ENCODE measurements around the gene NAT9. TPM values are rescaled to one million over a fixed set of nuclear protein-coding genes. Genes with fewer than 3 reads are reported as not detected.

The NAT9 gene
- total and polyA plus RNA-seq, 4 donors, result 12.1 to 59.9 (median 45.4) TPM

GRCh38 chr17:74757502-74757901 lies 18.6 kb downstream of the NAT9 start:
- ATAC-seq (ENCODE audit: low FRiP score), result no peak

GRCh38 chr17:74756891-74757290 lies 19.3 kb downstream of the NAT9 start:
- Histone ChIP-seq H3K4me3 (ENCODE audit: low read length in 2 of 2) (no peak overlapping the region), H3K27me3 (ENCODE audit: control insufficient read depth in 1 of 2, insufficient read depth in 2 of 2, low read length in 1 of 2) (no peaks in the 10 kb centered on the region), H3K9me3 (ENCODE audit: control insufficient read depth, low read length) (no peaks in the 10 kb centered on the region), H3K4me1 (ENCODE audit: control insufficient read depth in 1 of 2, insufficient read depth in 2 of 2, low read length in 2 of 2) (no peaks in the 10 kb centered on the region), H3K27ac (ENCODE audit: low read depth in 1 of 2, low read length in 2 of 2) (no peak overlapping the region), H3K36me3 (ENCODE audit: control insufficient read depth in 1 of 2, insufficient read depth in 2 of 2, low read length in 1 of 2) (no peaks in the 10 kb centered on the region)
- WGBS, 2 donors, result 76 to 79% methylated on average over 3 of the region's 3 CpGs
- intact Hi-C loops (cut with DNase I), result no loop called here
- ATAC-seq (ENCODE audit: low FRiP score) (no peak), DNase-seq (no peak)

More at GRCh38 chr17:74757502-74757901, 18.6 kb downstream of the NAT9 start:
- no peaks in the 10 kb centered on the region for H3K27me3 ChIP-seq (ENCODE audit: control insufficient read depth in 1 of 2, insufficient read depth in 2 of 2, low read length in 1 of 2)
- no peaks in the 10 kb centered on the region for H3K9me3 ChIP-seq (ENCODE audit: control insufficient read depth, low read length)
- no peaks in the 10 kb centered on the region for H3K36me3 ChIP-seq (ENCODE audit: control insufficient read depth in 1 of 2, insufficient read depth in 2 of 2, low read length in 1 of 2)
- 83 to 86% methylated on average over 3 of the region's 3 CpGs for WGBS, 2 donors
- intact Hi-C loops (cut with DNase I), result no loop called here
- no peak overlapping the region for H3K27ac ChIP-seq (ENCODE audit: low read depth in 1 of 2, low read length in 2 of 2)
- DNase-seq, result no peak
- H3K4me1 ChIP-seq (ENCODE audit: control insufficient read depth in 1 of 2, insufficient read depth in 2 of 2, low read length in 2 of 2), result no peaks in the 10 kb centered on the region
- H3K4me3 ChIP-seq (ENCODE audit: low read length in 2 of 2), result no peak overlapping the region

- H3K36me3 ChIP-seq (ENCODE audit: control insufficient read depth in 1 of 2, insufficient read depth in 2 of 2, low read length in 1 of 2), result no peaks in the 10 kb centered on the region
- no peaks in the 10 kb centered on the region for H3K27me3 ChIP-seq (ENCODE audit: control insufficient read depth in 1 of 2, insufficient read depth in 2 of 2, low read length in 1 of 2)
- 89 to 92% methylated on average over 8 of the region's 8 CpGs for WGBS, 2 donors
- H3K4me1 ChIP-seq (ENCODE audit: control insufficient read depth in 1 of 2, insufficient read depth in 2 of 2, low read length in 2 of 2), result no peaks in the 10 kb centered on the region
- no peaks in the 10 kb centered on the region for H3K9me3 ChIP-seq (ENCODE audit: control insufficient read depth, low read length)
- H3K27ac ChIP-seq (ENCODE audit: low read depth in 1 of 2, low read length in 2 of 2), result no peak overlapping the region
- DNase-seq (no peak), ATAC-seq (ENCODE audit: low FRiP score) (no peak)
- no peak overlapping the region for H3K4me3 ChIP-seq (ENCODE audit: low read length in 2 of 2)
- intact Hi-C loops (cut with DNase I), result no loop called here
These were observed 20.6 kb downstream of the NAT9 start for GRCh38 chr17:74755533-74755932.

- Histone ChIP-seq H3K27ac (ENCODE audit: low read depth in 1 of 2, low read length in 2 of 2) (no peak overlapping the region), H3K9me3 (ENCODE audit: control insufficient read depth, low read length) (no peaks in the 10 kb centered on the region), H3K4me1 (ENCODE audit: control insufficient read depth in 1 of 2, insufficient read depth in 2 of 2, low read length in 2 of 2) (no peaks in the 10 kb centered on the region), H3K4me3 (ENCODE audit: low read length in 2 of 2) (no peak overlapping the region), H3K27me3 (ENCODE audit: control insufficient read depth in 1 of 2, insufficient read depth in 2 of 2, low read length in 1 of 2) (no peaks in the 10 kb centered on the region), H3K36me3 (ENCODE audit: control insufficient read depth in 1 of 2, insufficient read depth in 2 of 2, low read length in 1 of 2) (no peaks in the 10 kb centered on the region)
- ATAC-seq (ENCODE audit: low FRiP score) (no peak), DNase-seq (no peak)
- WGBS, 2 donors, result 91 to 94% methylated on average over 3 of the region's 3 CpGs
- intact Hi-C loops (cut with DNase I), result no loop called here
These were observed 21.3 kb downstream of the NAT9 start for GRCh38 chr17:74754832-74755231.

- intact Hi-C loops (cut with DNase I), result no loop called here
- no peak for DNase-seq
- ATAC-seq (ENCODE audit: low FRiP score), result no peak
- Histone ChIP-seq H3K36me3 (ENCODE audit: control insufficient read depth in 1 of 2, insufficient read depth in 2 of 2, low read length in 1 of 2) (no peaks in the 10 kb centered on the region), H3K27ac (ENCODE audit: low read depth in 1 of 2, low read length in 2 of 2) (no peak overlapping the region), H3K4me3 (ENCODE audit: low read length in 2 of 2) (no peak overlapping the region), H3K4me1 (ENCODE audit: control insufficient read depth in 1 of 2, insufficient read depth in 2 of 2, low read length in 2 of 2) (no peaks in the 10 kb centered on the region), H3K9me3 (ENCODE audit: control insufficient read depth, low read length) (no peaks in the 10 kb centered on the region), H3K27me3 (ENCODE audit: control insufficient read depth in 1 of 2, insufficient read depth in 2 of 2, low read length in 1 of 2) (no peaks in the 10 kb centered on the region)
- 93 to 95% methylated on average over 7 of the region's 7 CpGs for WGBS, 2 donors
These were observed 23.2 kb downstream of the NAT9 start for GRCh38 chr17:74752822-74753401.

GRCh38 chr17:74752415-74752814 lies 23.7 kb downstream of the NAT9 start:
- no peak overlapping the region for H3K27ac ChIP-seq (ENCODE audit: low read depth in 1 of 2, low read length in 2 of 2)
- 92 to 94% methylated on average over 9 of the region's 9 CpGs for WGBS, 2 donors
- no peaks in the 10 kb centered on the region for H3K27me3 ChIP-seq (ENCODE audit: control insufficient read depth in 1 of 2, insufficient read depth in 2 of 2, low read length in 1 of 2)
- DNase-seq, result no peak
- no peaks in the 10 kb centered on the region for H3K4me1 ChIP-seq (ENCODE audit: control insufficient read depth in 1 of 2, insufficient read depth in 2 of 2, low read length in 2 of 2)
- no peaks in the 10 kb centered on the region for H3K36me3 ChIP-seq (ENCODE audit: control insufficient read depth in 1 of 2, insufficient read depth in 2 of 2, low read length in 1 of 2)
- no peaks in the 10 kb centered on the region for H3K9me3 ChIP-seq (ENCODE audit: control insufficient read depth, low read length)
- intact Hi-C loops (cut with DNase I), result no loop called here
- ATAC-seq (ENCODE audit: low FRiP score), result no peak
- no peak overlapping the region for H3K4me3 ChIP-seq (ENCODE audit: low read length in 2 of 2)

GRCh38 chr17:74750327-74751069 lies 25.6 kb downstream of the NAT9 start:
- Histone ChIP-seq H3K27me3 (ENCODE audit: control insufficient read depth in 1 of 2, insufficient read depth in 2 of 2, low read length in 1 of 2) (no peaks in the 10 kb centered on the region), H3K27ac (ENCODE audit: low read depth in 1 of 2, low read length in 2 of 2) (peak overlapping the region in 1 of 2 donors; percentile 11), H3K4me1 (ENCODE audit: control insufficient read depth in 1 of 2, insufficient read depth in 2 of 2, low read length in 2 of 2) (no peaks in the 10 kb centered on the region), H3K9me3 (ENCODE audit: control insufficient read depth, low read length) (no peaks in the 10 kb centered on the region), H3K36me3 (ENCODE audit: control insufficient read depth in 1 of 2, insufficient read depth in 2 of 2, low read length in 1 of 2) (no peaks in the 10 kb centered on the region), H3K4me3 (ENCODE audit: low read length in 2 of 2) (no peak overlapping the region)
- DNase-seq (no peak), ATAC-seq (ENCODE audit: low FRiP score) (no peak)
- 46 to 57% methylated on average over 13 of the region's 13 CpGs for WGBS, 2 donors
- intact Hi-C loops (cut with DNase I), result no loop called here

- intact Hi-C loops (cut with DNase I), result no loop called here
- Histone ChIP-seq H3K9me3 (ENCODE audit: control insufficient read depth, low read length) (no peaks in the 10 kb centered on the region), H3K4me1 (ENCODE audit: control insufficient read depth in 1 of 2, insufficient read depth in 2 of 2, low read length in 2 of 2) (no peaks in the 10 kb centered on the region), H3K27me3 (ENCODE audit: control insufficient read depth in 1 of 2, insufficient read depth in 2 of 2, low read length in 1 of 2) (no peaks in the 10 kb centered on the region), H3K4me3 (ENCODE audit: low read length in 2 of 2) (no peak overlapping the region), H3K27ac (ENCODE audit: low read depth in 1 of 2, low read length in 2 of 2) (no peak overlapping the region), H3K36me3 (ENCODE audit: control insufficient read depth in 1 of 2, insufficient read depth in 2 of 2, low read length in 1 of 2) (no peaks in the 10 kb centered on the region)
- WGBS, 2 donors, result 81 to 83% methylated on average over 6 of the region's 6 CpGs
- ATAC-seq (ENCODE audit: low FRiP score) (no peak), DNase-seq (no peak)
These were observed 26.2 kb downstream of the NAT9 start for GRCh38 chr17:74750039-74750326.

Measured in aorta (tissue), 5 donors.